K562 (cell line): ENCODE data around the gene DDX20. TPM values are rescaled to one million over a fixed set of nuclear protein-coding genes. Genes with fewer than 3 reads are reported as not detected.
A peak's percentile ranks its signal among the peaks of the same experiment; 100 is the strongest.

Source experiments
- BHLHE40 ChIP-seq: IDR thresholded peaks from 2 replicates; pipeline ENCODE4 v1.6.1; 2011; ENCODE audit warnings: low read length, improper control_type of control experiment
- DMBX1 ChIP-seq: fragments of 250-450 bp; sonication (Bioruptor Pico); IDR thresholded peaks from 2 replicates; pipeline ENCODE4 v1.8.0; 2022; ENCODE audit warnings: inconsistent platforms, mild to moderate bottlenecking, moderate library complexity, borderline replicate concordance
- ETV1 ChIP-seq: fragments of 450-650 bp; conservative IDR thresholded peaks from 2 replicates; pipeline ENCODE4 v1.6.1; 2016; ENCODE audit warnings: missing genetic modification characterization, control low read depth, low read depth, missing compliant biosample characterization
- GABPA ChIP-seq: fragments of 200-800 bp; sonication (Bioruptor generic); conservative IDR thresholded peaks from 2 replicates; pipeline ENCODE4 v1.6.1; 2016; ENCODE audit warnings: low read depth, missing genetic modification characterization, missing compliant biosample characterization
- MYC ChIP-seq, 2 experiments: fragments of 250-450 bp in 1 of 2; sonication (Bioruptor Pico) in 1 of 2; IDR thresholded peaks; 2 replicates each; pipeline versions ENCODE4 v1.5.1 to v1.6.1; 2012 to 2021; ENCODE audit warnings: low read depth in 2 of 2, borderline replicate concordance in 1 of 2, improper control_type of control experiment in 1 of 2, low read length in 1 of 2, mild to moderate bottlenecking in 1 of 2, moderate library complexity in 1 of 2
- MYNN ChIP-seq, 2 experiments: sonication (generic); formaldehyde crosslinking in 1 of 2; IDR thresholded peaks; 2 replicates each; pipeline versions ENCODE4 v1.5.0 to v1.6.1; 2016 to 2020; ENCODE audit warnings: antibody characterized with exemption in 1 of 2, missing genetic modification reagents in 1 of 2
- PHB ChIP-seq: fragments of 250-450 bp; sonication (Bioruptor Pico); IDR thresholded peaks from 2 replicates; pipeline ENCODE4 v1.5.0; 2021
- RAD21 ChIP-seq, 2 experiments: fragments of 250-450 bp in 1 of 2; fragments of 450-650 bp in 1 of 2; sonication (Bioruptor Pico) in 1 of 2; formaldehyde crosslinking in 1 of 2; IDR thresholded peaks in 1 of 2; conservative IDR thresholded peaks in 1 of 2; 2 replicates each; pipeline versions ENCODE4 v1.4.0 to v1.8.0; 2020 to 2022; ENCODE audit warnings: mild to moderate bottlenecking in 2 of 2, moderate library complexity in 1 of 2
- SMARCE1 ChIP-seq: fragments of 450-650 bp; IDR thresholded peaks from 2 replicates; pipeline ENCODE4 v1.7.1; 2016; ENCODE audit warnings: mild to moderate bottlenecking
- TBL1XR1 ChIP-seq, 2 experiments: IDR thresholded peaks; 2 replicates each; pipeline ENCODE4 v1.6.1; 2012; ENCODE audit warnings: improper control_type of control experiment in 2 of 2, low read length in 2 of 2, mild to moderate bottlenecking in 1 of 2
- ZKSCAN1 ChIP-seq: fragments of 150-350 bp; IDR thresholded peaks from 2 replicates; pipeline ENCODE4 v1.6.1; 2016; ENCODE audit warnings: low read depth, low read length
- ZNF24 ChIP-seq: fragments of 450-650 bp; IDR thresholded peaks from 2 replicates; pipeline ENCODE4 v1.6.1; 2016
- polyA plus RNA-seq, 8 experiments: library from polyadenylated mRNA; depleted of rRNA in 4 of 8; stranded (reverse) in 5 of 8; unstranded in 3 of 8; fragments of >200 nt; fragmentation: Nextera tagmentation in 2 of 8; fragmentation: Illumina TruSeq in 1 of 8; extraction: Ambion mirVana in 2 of 8; extraction: Trizol in 1 of 8; gene quantifications; 2 replicates each; pipeline versions ENCODE4 v1.2.1 to v1.2.3, GENCODE V29; 2011 to 2014; ENCODE audit warnings: inconsistent platforms in 1 of 8, missing spikeins in 1 of 8
- total RNA-seq, 7 experiments: library from RNA; depleted of rRNA in 6 of 7; stranded (reverse); fragments of >200 nt in 6 of 7; fragmentation: Illumina TruSeq in 2 of 7; extraction: Trizol in 2 of 7; gene quantifications; 2 replicates each; pipeline versions ENCODE4 v1.2.1 to v1.2.3, GENCODE V29; 2011 to 2021; ENCODE audit warnings: low replicate concordance in 1 of 7
- TF ChIP-seq, protein P1 (sequence below): fragments of 250-450 bp; sonication (Bioruptor Pico); IDR thresholded peaks from 2 replicates; pipeline ENCODE4 v1.8.0; 2021; ENCODE audit warnings: mild to moderate bottlenecking, moderate library complexity
- TF ChIP-seq, protein P2 (sequence below): fragments of 450-650 bp; formaldehyde crosslinking; IDR thresholded peaks from 2 replicates; pipeline ENCODE4 v1.4.0; 2020; ENCODE audit warnings: mild to moderate bottlenecking, moderate library complexity
- TF ChIP-seq, protein P3 (sequence below): fragments of 150-350 bp; IDR thresholded peaks from 2 replicates; pipeline ENCODE4 v1.6.1; 2014; ENCODE audit warnings: low read depth, mild to moderate bottlenecking, low read length, borderline replicate concordance

DDX20 gene
- total and polyA plus RNA-seq, 9 of the 15 experiments (the other 6 are each of a cell fraction or from before 2014, with no cell fraction given) = 8.3 to 33.4 (median 24.5) TPM

DNA sequence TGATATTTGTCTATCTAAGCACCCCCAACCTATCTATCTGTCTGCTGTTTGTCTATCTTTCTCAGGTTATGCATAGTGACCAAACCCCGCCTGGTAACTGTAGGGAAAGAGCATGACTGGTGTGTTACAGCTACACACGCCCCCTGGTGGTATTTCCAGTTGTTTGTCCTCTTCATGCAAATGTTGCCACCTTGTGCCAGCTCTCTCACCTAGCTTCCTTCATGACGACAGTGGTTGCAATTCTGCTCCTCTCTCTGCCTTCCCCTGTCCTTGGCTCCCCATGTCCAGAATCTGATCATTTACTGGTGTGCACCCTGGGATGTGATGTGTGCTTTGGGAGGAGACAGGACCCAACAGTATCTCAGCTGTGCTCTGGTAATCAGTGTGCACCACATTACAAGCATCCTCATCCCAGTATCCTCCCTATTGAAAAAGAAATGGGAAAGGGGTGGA is 8.4 kb upstream of the DDX20 start (continued):
- TF ChIP-seq, protein P1, sequence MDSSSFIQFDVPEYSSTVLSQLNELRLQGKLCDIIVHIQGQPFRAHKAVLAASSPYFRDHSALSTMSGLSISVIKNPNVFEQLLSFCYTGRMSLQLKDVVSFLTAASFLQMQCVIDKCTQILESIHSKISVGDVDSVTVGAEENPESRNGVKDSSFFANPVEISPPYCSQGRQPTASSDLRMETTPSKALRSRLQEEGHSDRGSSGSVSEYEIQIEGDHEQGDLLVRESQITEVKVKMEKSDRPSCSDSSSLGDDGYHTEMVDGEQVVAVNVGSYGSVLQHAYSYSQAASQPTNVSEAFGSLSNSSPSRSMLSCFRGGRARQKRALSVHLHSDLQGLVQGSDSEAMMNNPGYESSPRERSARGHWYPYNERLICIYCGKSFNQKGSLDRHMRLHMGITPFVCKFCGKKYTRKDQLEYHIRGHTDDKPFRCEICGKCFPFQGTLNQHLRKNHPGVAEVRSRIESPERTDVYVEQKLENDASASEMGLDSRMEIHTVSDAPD = no peak
- peak in 1 of 2 experiments; percentile 70; a peak in 1 of 4 replicates for TF ChIP-seq TBL1XR1 (IDR thresholded peaks at IDR 0.05; ENCODE audit: low read length in 2 of 2)
- TF ChIP-seq RAD21 (CRISPR knock-in tag; conservative IDR thresholded peaks at IDR 0.05 in 1 of 2, IDR thresholded peaks at IDR 0.05 in 1 of 2) = peak; percentile 77 to 96
- TF ChIP-seq SMARCE1 = no peak
- TF ChIP-seq MYNN (IDR thresholded peaks at IDR 0.05) = 0 out of 2 replicates have a peak, but pooled peaks have one; percentile 28
- no peak for TF ChIP-seq MYNN (CRISPR knock-in tag; IDR thresholded peaks at IDR 0.05)
- TF ChIP-seq GABPA = no peak
- TF ChIP-seq BHLHE40 = 0 out of 2 replicates have a peak, but pooled peaks have one; percentile 49
- TF ChIP-seq MYC (IDR thresholded peaks at IDR 0.05; ENCODE audit: low read depth, low read length) = peak; percentile 52; the same call in 1 of the 2 replicates
- TF ChIP-seq MYC (CRISPR knock-in tag; IDR thresholded peaks at IDR 0.05; ENCODE audit: borderline replicate concordance, low read depth) = no peak
- TF ChIP-seq ZKSCAN1 = no peak
- TF ChIP-seq ZNF24 = peak; percentile 63; the same call in 1 of the 2 replicates
- TF ChIP-seq DMBX1 (CRISPR knock-in tag) = 0 out of 2 replicates have a peak, but pooled peaks have one; percentile 37
- peak; percentile 25 for TF ChIP-seq ETV1 (tag)
- TF ChIP-seq, protein P2, sequence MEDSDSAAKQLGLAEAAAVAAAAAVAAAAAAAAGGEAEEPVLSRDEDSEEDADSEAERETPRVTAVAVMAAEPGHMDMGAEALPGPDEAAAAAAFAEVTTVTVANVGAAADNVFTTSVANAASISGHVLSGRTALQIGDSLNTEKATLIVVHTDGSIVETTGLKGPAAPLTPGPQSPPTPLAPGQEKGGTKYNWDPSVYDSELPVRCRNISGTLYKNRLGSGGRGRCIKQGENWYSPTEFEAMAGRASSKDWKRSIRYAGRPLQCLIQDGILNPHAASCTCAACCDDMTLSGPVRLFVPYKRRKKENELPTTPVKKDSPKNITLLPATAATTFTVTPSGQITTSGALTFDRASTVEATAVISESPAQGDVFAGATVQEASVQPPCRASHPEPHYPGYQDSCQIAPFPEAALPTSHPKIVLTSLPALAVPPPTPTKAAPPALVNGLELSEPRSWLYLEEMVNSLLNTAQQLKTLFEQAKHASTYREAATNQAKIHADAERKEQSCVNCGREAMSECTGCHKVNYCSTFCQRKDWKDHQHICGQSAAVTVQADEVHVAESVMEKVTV (CRISPR knock-in tag) = peak; percentile 74
- TF ChIP-seq, protein P3, sequence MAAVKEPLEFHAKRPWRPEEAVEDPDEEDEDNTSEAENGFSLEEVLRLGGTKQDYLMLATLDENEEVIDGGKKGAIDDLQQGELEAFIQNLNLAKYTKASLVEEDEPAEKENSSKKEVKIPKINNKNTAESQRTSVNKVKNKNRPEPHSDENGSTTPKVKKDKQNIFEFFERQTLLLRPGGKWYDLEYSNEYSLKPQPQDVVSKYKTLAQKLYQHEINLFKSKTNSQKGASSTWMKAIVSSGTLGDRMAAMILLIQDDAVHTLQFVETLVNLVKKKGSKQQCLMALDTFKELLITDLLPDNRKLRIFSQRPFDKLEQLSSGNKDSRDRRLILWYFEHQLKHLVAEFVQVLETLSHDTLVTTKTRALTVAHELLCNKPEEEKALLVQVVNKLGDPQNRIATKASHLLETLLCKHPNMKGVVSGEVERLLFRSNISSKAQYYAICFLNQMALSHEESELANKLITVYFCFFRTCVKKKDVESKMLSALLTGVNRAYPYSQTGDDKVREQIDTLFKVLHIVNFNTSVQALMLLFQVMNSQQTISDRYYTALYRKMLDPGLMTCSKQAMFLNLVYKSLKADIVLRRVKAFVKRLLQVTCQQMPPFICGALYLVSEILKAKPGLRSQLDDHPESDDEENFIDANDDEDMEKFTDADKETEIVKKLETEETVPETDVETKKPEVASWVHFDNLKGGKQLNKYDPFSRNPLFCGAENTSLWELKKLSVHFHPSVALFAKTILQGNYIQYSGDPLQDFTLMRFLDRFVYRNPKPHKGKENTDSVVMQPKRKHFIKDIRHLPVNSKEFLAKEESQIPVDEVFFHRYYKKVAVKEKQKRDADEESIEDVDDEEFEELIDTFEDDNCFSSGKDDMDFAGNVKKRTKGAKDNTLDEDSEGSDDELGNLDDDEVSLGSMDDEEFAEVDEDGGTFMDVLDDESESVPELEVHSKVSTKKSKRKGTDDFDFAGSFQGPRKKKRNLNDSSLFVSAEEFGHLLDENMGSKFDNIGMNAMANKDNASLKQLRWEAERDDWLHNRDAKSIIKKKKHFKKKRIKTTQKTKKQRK = peak; percentile 77; the same call in 1 of the 2 replicates
- TF ChIP-seq PHB = no peak
